Mesenchymal stem cell (in vitro differentiated cells and primary cell): ENCODE results near the gene ZNF562. TPM values are rescaled to one million over a fixed set of nuclear protein-coding genes. Genes with fewer than 3 reads are reported as not detected.

Source experiments
- DNase-seq: peaks from one replicate; pipeline ENCODE4 v3.0.0-alpha.2; 2013
- H2AFZ ChIP-seq: one replicate; pipeline ENCODE4 v1.6.1; 2013; ENCODE audit warnings: low read depth, mild to moderate bottlenecking, control low read depth, inconsistent platforms, low read length, moderate library complexity
- H2AK5ac ChIP-seq: 2 replicates; pipeline ENCODE4 v1.6.1; 2013; ENCODE audit warnings: low read length, moderate library complexity, mild to moderate bottlenecking, inconsistent platforms; ENCODE audit not compliant: severe bottlenecking
- H2BK120ac ChIP-seq: one replicate; pipeline ENCODE4 v1.6.1; 2013; ENCODE audit warnings: low read depth, mild to moderate bottlenecking, inconsistent platforms, low read length, moderate library complexity
- H2BK12ac ChIP-seq, 2 experiments: one replicate each; pipeline ENCODE4 v1.6.1; 2013; ENCODE audit warnings: inconsistent platforms in 2 of 2, low read length in 2 of 2, mild to moderate bottlenecking in 2 of 2, moderate library complexity in 2 of 2, control low read depth in 1 of 2
- H2BK15ac ChIP-seq: one replicate; pipeline ENCODE4 v1.6.1; 2013; ENCODE audit warnings: mild to moderate bottlenecking, low read depth, inconsistent platforms; ENCODE audit not compliant: poor library complexity, severe bottlenecking
- H2BK5ac ChIP-seq: 2 replicates; pipeline ENCODE4 v1.6.1; 2013; ENCODE audit warnings: low read depth, mild to moderate bottlenecking, low read length, control low read depth, inconsistent platforms; ENCODE audit not compliant: poor library complexity, severe bottlenecking
- H3K14ac ChIP-seq, 2 experiments: one replicate each; pipeline ENCODE4 v1.6.1; 2013; ENCODE audit warnings: inconsistent platforms in 2 of 2, low read length in 2 of 2, control low read depth in 1 of 2, mild to moderate bottlenecking in 1 of 2, moderate library complexity in 1 of 2
- H3K18ac ChIP-seq, 2 experiments: one replicate each; pipeline ENCODE4 v1.6.1; 2013; ENCODE audit warnings: inconsistent platforms in 2 of 2, low read length in 2 of 2, control low read depth in 1 of 2, low read depth in 1 of 2, mild to moderate bottlenecking in 1 of 2
- H3K23ac ChIP-seq, 2 experiments: one replicate each; pipeline ENCODE4 v1.6.1; 2013; ENCODE audit warnings: inconsistent platforms in 2 of 2, low read length in 2 of 2, mild to moderate bottlenecking in 2 of 2, moderate library complexity in 2 of 2, control low read depth in 1 of 2
- H3K27ac ChIP-seq: 2 replicates; pipeline ENCODE4 v1.5.1; 2013; ENCODE audit warnings: mild to moderate bottlenecking, moderate library complexity, low read length, control low read depth, inconsistent platforms; ENCODE audit not compliant: poor library complexity, severe bottlenecking
- H3K27me3 ChIP-seq, 2 experiments: 2 replicates each; pipeline versions ENCODE4 v1.6.1 to v1.7.0; 2013; ENCODE audit warnings: low read length in 2 of 2, mild to moderate bottlenecking in 2 of 2, moderate library complexity in 2 of 2, control low read depth in 1 of 2, inconsistent platforms in 1 of 2; ENCODE audit not compliant: control insufficient read depth in 1 of 2, insufficient read depth in 1 of 2
- H3K36me3 ChIP-seq, 2 experiments: 2 replicates each; pipeline versions ENCODE4 v1.6.1 to v1.7.0; 2013; ENCODE audit warnings: low read length in 2 of 2, control low read depth in 1 of 2, inconsistent platforms in 1 of 2, low read depth in 1 of 2, mild to moderate bottlenecking in 1 of 2; ENCODE audit not compliant: insufficient read depth in 2 of 2, control insufficient read depth in 1 of 2
- H3K4ac ChIP-seq, 2 experiments: one replicate each; pipeline ENCODE4 v1.6.1; 2013; ENCODE audit warnings: inconsistent platforms in 2 of 2, low read length in 2 of 2, mild to moderate bottlenecking in 2 of 2, moderate library complexity in 2 of 2, control low read depth in 1 of 2, low read depth in 1 of 2
- H3K4me1 ChIP-seq: 2 replicates; pipeline ENCODE4 v1.6.1; 2013; ENCODE audit warnings: low read depth, low read length, control low read depth; ENCODE audit not compliant: control insufficient read depth, insufficient read depth
- H3K4me2 ChIP-seq: 2 replicates; pipeline ENCODE4 v1.6.1; 2013; ENCODE audit warnings: low read length, mild to moderate bottlenecking, inconsistent platforms; ENCODE audit not compliant: poor library complexity, severe bottlenecking
- H3K4me3 ChIP-seq, 2 experiments: 2 replicates each; pipeline versions ENCODE4 v1.5.1 to v1.7.0; 2013; ENCODE audit warnings: low read length in 2 of 2, mild to moderate bottlenecking in 2 of 2, control low read depth in 1 of 2, low read depth in 1 of 2; ENCODE audit not compliant: insufficient read depth in 1 of 2
- H3K79me1 ChIP-seq: replicated peaks from 2 replicates; pipeline ENCODE4 v1.6.1; 2013; ENCODE audit warnings: mild to moderate bottlenecking, control low read depth, low read length, inconsistent platforms; ENCODE audit not compliant: poor library complexity, severe bottlenecking
- H3K9ac ChIP-seq: 2 replicates; pipeline ENCODE4 v1.7.0; 2013; ENCODE audit warnings: mild to moderate bottlenecking, low read length, moderate library complexity
- H3K9me3 ChIP-seq: 2 replicates; pipeline ENCODE4 v1.7.0; 2013; ENCODE audit warnings: mild to moderate bottlenecking, low read length; ENCODE audit not compliant: control insufficient read depth
- H4K8ac ChIP-seq: one replicate; pipeline ENCODE4 v1.6.1; 2013; ENCODE audit warnings: inconsistent platforms, mild to moderate bottlenecking, low read length, moderate library complexity
- H4K91ac ChIP-seq: one replicate; pipeline ENCODE4 v1.6.1; 2013; ENCODE audit warnings: mild to moderate bottlenecking, low read length, inconsistent platforms
- WGBS: methylation state at CpG from one replicate; pipeline ENCODE4 v1.1.7; 2013; ENCODE audit warnings: mixed read lengths; 5-methylcytosine and 5-hydroxymethylcytosine counted together
- polyA plus RNA-seq, 2 experiments: library from polyadenylated mRNA; stranded (reverse); fragments of 200-250 nt; gene quantifications; one replicate each; pipeline ENCODE4 v1.2.3, GENCODE V29; 2013

ZNF562 gene
- 4.3 TPM for polyA plus RNA-seq (2013, experiment 1 of 2)
- polyA plus RNA-seq (2013, experiment 2 of 2): 4.6 TPM

- Histone ChIP-seq H2BK15ac (peak within 1 kb of the TSS; percentile 70), H2AK5ac (no peak within 1 kb of the TSS), H3K14ac (no peak within 1 kb of the TSS), H4K91ac (no peak within 1 kb of the TSS), H3K9ac (peak within 1 kb of the TSS; percentile 94), H3K23ac (no peak within 1 kb of the TSS), H3K27me3 (no peaks in the 10 kb centered on the region), H2BK5ac (no peak within 1 kb of the TSS), H3K4me1 (no peaks in the 10 kb centered on the region), H3K27ac (peak within 1 kb of the TSS; percentile 83), H3K79me1 (no peaks in the 10 kb centered on the region), H3K4me2 (peak within 1 kb of the TSS; percentile 2), H3K4me3 (peak within 1 kb of the TSS; percentile 46 to 82), H3K9me3 (peaks cover 43% of the 10 kb centered on the region), H2BK120ac (no peak within 1 kb of the TSS), H3K18ac (peak within 1 kb of the TSS; percentile 23 to 30), H4K8ac (no peak within 1 kb of the TSS), H3K4ac (no peak within 1 kb of the TSS), H2AFZ (peak within 1 kb of the TSS; percentile 36), H3K36me3 (peaks cover 4 to 35% of the 10 kb centered on the region in 2 experiments), H2BK12ac (no peak within 1 kb of the TSS)
- WGBS: 48% methylated on average over 42 of the region's 42 CpGs
- peak; percentile 85 for DNase-seq
Measured at GRCh38 chr19:9674663-9675357, at the start of gene ZNF562. ZNF562 (minus strand) TSS chr19:9675100; CDS start chr19:9660744, 14,356 bp downstream.

- Histone ChIP-seq H2BK120ac (no peak overlapping the region), H4K91ac (no peak overlapping the region), H2AK5ac (no peak overlapping the region), H2BK15ac (no peak overlapping the region), H3K4me3 (no peak overlapping the region), H4K8ac (no peak overlapping the region), H3K9me3 (peaks cover 42% of the 10 kb centered on the region), H3K9ac (no peak overlapping the region), H2BK12ac (no peak overlapping the region), H3K4ac (no peak overlapping the region), H3K27ac (no peak overlapping the region), H2BK5ac (no peak overlapping the region), H3K4me1 (no peaks in the 10 kb centered on the region), H3K14ac (no peak overlapping the region), H3K18ac (no peak overlapping the region), H3K36me3 (no peaks in the 10 kb centered on the region), H3K23ac (no peak overlapping the region), H3K79me1 (no peaks in the 10 kb centered on the region), H3K4me2 (no peak overlapping the region), H2AFZ (no peak overlapping the region), H3K27me3 (no peaks in the 10 kb centered on the region)
- WGBS: 70% methylated on average over 2 of the region's 4 CpGs
- DNase-seq: no peak
Measured at GRCh38 chr19:9724157-9724556, 49.3 kb upstream of the ZNF562 start.

GRCh38 chr19:9721861-9722260 lies 47.0 kb upstream of the ZNF562 start:
- H2AFZ ChIP-seq: no peak overlapping the region
- H2BK5ac ChIP-seq: no peak overlapping the region
- no peaks in the 10 kb centered on the region for H3K36me3 ChIP-seq
- no peak for DNase-seq
- H4K8ac ChIP-seq: no peak overlapping the region
- no peak overlapping the region for H2BK15ac ChIP-seq
- H3K9ac ChIP-seq: no peak overlapping the region
- H3K79me1 ChIP-seq: no peaks in the 10 kb centered on the region
- H3K23ac ChIP-seq: no peak overlapping the region
- H3K4me1 ChIP-seq: no peaks in the 10 kb centered on the region
- H2BK120ac ChIP-seq: no peak overlapping the region
- no peak overlapping the region for H3K4ac ChIP-seq
- no peak overlapping the region for H3K27ac ChIP-seq
- H3K4me2 ChIP-seq: no peak overlapping the region
- no peak overlapping the region for H4K91ac ChIP-seq
- no peak overlapping the region for H3K14ac ChIP-seq
- no peak overlapping the region for H3K18ac ChIP-seq
- WGBS: 72% methylated on average over 6 of the region's 6 CpGs
- H3K27me3 ChIP-seq: no peaks in the 10 kb centered on the region
- H3K4me3 ChIP-seq: no peak overlapping the region
- no peak overlapping the region for H2AK5ac ChIP-seq
- H2BK12ac ChIP-seq: no peak overlapping the region
- peaks cover 37% of the 10 kb centered on the region for H3K9me3 ChIP-seq

- Histone ChIP-seq H3K36me3 (no peaks in the 10 kb centered on the region), H2AFZ (no peak overlapping the region), H3K4me2 (no peak overlapping the region), H3K18ac (no peak overlapping the region), H3K4me3 (no peak overlapping the region), H3K27me3 (no peaks in the 10 kb centered on the region), H3K9me3 (peaks cover 35% of the 10 kb centered on the region), H3K14ac (no peak overlapping the region), H3K4ac (no peak overlapping the region), H2BK12ac (no peak overlapping the region), H2AK5ac (no peak overlapping the region), H3K27ac (no peak overlapping the region), H3K23ac (no peak overlapping the region), H4K91ac (no peak overlapping the region), H4K8ac (no peak overlapping the region), H2BK15ac (no peak overlapping the region), H2BK120ac (no peak overlapping the region), H2BK5ac (no peak overlapping the region), H3K79me1 (no peaks in the 10 kb centered on the region), H3K9ac (no peak overlapping the region), H3K4me1 (no peaks in the 10 kb centered on the region)
- 45% methylated on average over 4 of the region's 4 CpGs for WGBS
- DNase-seq: no peak
Measured at GRCh38 chr19:9720541-9720940, 45.6 kb upstream of the ZNF562 start.
